ENCODE results near the gene MACROD2.
"Not testable (repeated sequence)": the region's sequence is repeated elsewhere in the genome, so short reads cannot be mapped to it uniquely, and the experiment has no call there.

Gene MACROD2

DNA sequence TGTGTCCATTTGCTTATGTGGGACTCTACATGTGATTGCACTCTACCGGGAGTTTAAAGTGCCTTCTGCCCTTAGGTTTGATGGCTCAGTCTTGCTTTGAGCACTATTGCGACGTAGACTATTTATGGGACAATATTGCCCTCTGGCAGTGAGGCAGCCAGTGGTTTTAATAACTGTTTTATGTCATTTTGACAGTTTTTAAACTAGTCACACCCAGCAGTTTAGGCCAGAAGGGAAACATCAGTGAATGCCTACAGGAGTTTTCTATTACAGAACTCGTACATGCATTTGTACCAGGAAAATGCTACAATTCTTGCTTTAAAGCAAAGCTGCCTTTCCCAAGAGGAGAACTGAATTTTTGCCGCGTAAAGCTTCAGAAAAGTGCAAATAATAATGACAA lies 1764.3 kb downstream of the MACROD2 start:
- DNase-seq = no peak

DNA sequence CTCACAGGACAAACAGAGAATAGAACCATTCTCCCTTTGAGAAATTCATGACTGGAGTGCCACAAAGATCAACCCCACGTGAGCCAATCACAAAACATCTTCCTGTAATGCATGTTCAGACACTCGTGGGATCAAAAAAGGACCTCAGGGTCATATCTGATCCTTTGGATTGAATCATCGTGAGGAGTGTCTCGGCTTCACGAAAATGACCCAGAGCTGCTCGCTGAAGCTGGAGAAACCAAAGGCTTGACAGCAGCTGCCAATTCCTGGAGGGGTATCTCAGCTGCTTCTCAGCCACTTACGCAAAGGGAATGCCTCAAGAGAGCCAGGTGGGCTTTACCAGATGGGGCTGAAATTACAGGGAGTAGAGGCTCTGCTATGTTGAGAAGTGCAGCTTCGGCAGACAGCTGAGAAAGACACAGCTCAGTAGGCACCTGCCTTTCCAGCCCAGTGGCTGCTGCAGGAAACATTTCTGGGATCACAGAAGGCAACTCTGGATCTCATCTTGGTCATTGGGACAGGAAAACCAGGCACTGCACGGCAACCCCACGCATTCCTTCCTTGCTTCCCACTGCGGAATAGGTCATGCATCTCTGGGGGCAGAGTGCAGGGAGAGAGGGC lies 1764.8 kb downstream of the MACROD2 start:
- no peak for DNase-seq

DNA sequence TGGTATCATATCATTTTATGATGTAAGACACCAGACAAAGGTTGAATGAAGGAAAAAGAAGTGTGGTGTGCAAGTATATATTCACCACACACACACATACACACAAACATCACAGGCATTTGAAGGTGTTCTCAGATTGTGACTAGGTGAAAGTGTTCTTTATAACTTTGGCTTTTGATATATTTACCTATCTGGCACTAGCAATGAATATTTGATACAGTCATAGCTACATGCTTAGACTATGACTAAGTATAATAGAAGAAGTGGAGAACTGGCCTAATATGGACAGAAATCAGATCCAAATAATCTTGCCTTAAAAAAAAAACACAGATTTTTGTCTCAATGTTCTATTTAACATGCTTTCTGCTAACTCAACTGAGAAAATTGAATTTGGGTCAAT lies 1768.0 kb downstream of the MACROD2 start:
- no peak for DNase-seq

DNA sequence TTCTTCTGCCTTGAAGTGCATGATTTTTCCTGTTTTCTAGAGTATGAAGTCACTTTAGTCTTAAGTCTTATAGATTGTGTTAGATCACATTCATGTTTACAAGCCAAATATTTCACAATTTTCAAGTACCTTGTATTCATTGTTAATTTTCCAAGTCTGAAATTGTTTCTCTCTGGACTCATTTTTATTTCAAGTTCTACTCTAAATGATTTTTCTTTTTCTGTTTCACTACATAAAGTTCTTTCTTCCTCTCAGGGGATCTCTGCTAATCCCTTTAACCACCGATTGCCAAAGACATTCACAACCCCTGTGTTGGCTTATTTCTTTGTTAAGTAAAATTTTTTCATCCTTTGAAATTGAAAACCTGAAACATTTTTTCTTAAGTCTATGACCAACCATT lies 1772.3 kb downstream of the MACROD2 start:
- no peak for DNase-seq

DNA sequence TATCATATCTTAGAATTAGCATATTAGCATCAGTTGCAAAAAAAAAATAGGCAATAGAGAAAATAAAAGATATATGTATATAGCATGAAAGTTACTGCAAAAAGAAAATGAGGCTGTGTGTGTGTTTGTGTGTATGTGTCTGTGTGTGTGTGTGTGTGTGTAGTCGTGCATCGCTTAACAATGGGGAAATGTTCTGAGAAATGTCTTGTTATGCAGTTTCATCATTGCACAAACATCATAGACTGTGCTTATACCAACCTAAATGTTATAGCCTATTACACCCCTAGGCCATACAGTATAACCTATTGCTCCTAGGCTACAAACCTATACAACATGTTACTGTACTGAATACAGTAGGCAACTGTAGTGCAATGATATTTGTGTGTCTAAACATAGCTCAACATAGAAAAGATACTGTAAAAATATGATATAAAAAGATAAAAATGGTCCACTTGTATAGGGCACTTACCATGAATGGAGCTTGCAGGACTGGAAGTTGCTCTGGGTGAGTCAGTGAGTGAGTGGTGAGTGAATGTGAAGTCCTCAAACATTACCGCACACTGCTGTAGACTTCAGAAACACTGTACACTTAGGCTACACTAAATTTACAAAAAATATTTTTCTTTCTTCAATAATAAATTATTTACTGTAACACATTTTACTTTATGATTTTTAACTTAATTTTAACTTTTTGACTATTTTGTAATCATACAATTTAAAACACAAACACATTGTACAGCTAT lies 1772.9 kb downstream of the MACROD2 start:
- DNase-seq = no peak

DNA sequence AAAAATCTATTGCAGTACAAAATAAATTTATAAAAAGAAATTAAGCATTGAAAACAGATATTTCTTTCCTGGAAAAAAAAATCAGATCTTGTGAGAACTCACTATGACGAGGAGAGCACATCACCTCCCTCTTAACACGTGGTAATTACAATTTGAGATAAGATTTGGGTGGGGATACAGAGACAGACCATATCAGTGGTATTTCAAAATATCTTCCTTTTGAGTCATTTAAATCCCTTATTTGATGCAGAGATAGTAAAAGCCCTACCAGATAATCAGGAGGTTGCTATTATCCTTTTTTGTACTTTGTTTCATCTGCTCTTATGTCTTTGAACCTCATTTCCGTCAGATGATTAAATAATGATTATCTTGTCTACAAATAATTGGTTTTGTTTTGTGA lies 1777.5 kb downstream of the MACROD2 start:
- DNase-seq = no peak

DNA sequence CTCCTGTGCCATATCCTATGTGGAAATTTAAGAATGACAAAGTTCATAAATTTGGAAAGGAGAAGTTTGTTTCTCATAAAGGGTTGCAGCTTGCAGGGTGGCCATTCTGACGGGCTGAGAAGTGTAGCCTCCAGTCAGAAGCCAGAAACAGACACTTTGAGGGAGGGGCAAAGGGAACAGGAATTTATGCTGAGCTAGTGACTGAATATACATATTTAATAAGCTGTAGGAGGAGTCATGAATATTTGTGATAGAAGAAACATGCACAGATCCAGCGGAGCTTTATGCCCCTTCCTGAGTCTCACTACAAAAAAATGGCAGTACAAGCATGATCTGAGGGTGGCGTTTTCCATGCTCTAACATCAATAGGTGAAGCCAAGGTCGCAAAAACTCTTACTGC lies 1779.6 kb downstream of the MACROD2 start:
- no peak for DNase-seq

DNA sequence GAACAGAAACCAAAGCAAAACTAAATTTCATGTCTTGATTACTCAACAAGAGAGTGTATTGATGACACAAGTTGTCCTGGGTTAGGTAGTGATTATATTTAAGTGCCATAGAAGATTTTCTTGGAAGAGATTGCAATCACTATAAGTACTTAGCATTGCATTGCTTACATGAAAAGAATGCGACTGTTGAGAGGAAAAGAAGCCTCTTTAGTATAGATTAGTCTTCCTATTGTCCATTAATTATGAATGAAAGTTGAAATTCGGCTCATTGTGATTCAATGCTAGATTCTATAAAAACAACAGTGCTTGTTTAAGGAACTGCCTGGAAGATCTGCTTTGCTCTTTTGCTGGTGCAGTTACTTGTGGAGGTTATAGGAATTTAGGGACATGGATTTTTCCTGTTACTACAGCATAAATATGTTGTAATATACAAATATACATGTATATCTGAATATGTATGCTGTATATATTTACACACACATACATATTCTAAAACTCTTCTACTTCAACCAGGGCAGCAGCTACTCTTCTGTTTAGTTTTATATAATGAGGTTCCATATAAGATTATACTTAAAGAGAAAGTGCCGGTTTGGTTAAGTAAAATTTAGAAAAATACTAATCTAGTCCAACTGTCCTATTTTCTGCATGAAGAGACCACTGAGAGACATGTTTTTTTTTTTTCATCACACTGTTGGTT lies 1781.6 kb downstream of the MACROD2 start:
- DNase-seq = no peak

DNA sequence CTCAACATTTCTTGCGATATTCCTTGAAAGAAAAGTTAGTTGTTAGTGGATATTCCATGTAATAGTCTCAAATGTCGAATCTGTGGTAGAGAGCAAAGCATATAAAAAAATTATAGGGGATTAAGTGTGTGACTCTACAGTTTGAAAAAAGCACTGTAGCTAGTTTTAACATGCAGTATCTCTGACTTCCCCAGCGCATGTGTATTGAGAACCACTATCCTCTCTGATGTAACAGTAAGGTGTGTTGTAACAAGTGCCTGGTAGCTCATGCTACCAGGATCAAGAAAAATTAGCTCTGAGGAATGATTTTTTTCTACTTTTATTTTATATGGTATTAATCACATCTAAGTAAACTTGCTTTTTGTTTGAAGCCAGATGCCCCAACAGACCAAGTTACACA lies 1788.7 kb downstream of the MACROD2 start:
- DNase-seq = no peak

DNA sequence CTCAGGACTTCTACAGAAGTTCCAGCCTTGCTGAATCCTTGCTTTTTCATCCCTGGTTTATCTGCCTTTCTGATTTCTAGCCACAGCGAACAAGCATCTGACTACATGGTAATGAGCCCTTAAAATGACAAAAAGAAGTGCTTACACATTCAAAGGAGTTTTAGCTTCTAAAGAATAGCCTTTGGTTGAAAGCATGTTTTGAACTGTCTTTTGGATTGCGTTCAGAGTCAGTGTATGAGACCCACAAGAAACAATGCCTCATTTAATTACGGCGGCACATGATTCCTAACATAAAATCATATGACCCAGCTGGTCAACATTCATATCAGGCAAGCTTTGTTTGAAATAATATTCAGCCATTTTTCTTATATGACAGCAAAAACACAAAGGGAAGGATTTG lies 1793.8 kb downstream of the MACROD2 start:
- DNase-seq = no peak

DNA sequence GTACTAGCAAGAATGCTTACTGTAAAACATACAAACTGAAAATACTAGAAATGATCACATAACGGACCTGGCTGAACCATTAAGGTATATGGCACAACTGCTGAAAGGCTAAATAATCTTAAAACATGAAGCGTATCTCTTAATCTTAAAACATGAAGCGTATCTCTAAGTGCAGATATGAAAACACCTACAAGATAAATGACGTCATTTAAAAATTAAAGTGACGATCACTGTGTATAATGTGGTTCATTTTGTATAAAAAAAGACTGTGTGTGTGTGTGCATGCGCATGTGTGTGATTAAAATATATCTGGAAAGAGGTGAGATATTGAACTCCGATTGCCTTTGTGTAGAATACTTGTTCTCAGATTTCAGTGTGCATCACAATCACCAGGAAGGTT lies 1797.5 kb downstream of the MACROD2 start:
- no peak for DNase-seq

DNA sequence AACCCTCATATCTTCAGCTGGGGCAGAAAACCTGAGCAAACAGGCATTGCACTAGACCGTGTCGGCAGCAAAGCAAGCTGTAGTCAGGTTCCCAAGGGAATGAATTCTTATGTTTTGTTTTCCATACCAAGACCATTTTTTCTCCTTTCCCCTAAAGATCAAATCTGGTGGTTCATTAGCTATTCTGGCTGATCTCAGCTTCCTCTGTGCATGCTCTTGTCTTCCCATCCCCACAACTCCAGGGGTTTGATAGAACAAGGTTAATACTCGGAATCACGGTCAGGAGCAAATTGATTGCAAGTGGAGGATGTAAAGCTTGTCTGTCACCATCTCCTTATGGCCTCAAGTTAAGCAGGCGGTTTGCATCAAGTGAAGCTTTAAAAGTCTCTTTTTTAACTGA lies 1799.1 kb downstream of the MACROD2 start:
- DNase-seq = no peak

DNA sequence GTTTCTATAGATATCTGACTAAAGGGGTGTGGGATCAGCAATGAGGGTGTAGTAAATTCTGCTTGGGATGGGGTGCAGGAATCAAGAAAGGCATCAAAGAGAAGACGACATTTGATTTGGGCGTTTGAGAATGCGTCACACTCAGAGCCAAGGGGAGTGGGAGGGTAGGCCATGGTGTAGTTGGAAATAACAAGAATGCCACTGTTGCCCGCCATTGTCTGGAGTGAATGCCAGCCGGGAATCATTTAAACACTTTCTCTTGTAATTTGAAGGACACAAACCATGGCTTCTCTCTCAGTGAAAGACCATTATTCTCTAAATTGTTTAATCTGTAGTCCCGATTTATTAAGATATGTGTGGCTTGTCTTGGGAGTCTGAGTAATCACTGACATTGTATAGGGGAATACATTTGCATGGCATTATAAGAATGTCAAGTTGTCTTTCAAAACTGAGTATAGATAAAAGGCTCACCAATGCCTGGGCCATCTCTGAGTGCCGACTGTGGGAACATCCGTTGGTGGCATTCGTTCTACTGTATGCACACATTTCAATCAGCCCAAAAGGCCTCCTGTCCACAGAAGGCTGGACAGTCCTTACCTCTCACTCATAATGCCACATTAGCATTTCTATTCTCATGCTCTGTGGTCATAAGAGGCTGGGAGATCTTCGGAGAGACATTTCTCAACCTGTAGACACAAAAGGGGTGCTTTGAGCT lies 1800.1 kb downstream of the MACROD2 start:
- no peak for DNase-seq

DNA sequence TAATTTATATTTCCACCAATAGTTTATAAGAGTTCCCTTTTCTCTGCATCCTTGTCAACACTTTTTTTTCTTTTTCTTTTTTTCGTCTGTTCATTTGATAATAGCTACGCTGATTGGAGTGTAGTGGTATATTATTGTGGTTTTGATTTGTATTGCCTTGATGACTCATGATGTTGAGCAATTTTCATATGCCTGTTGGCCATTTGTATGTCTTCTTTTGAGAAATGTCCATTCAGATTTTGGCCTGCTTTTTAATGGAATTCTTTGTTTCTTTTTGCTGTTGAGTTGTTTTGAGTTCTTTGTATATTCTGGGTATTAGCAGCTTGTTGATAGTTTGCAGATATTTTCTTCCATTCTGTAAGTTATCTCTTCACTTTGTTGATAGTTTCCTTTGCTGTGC lies 1804.6 kb downstream of the MACROD2 start:
- no peak for DNase-seq

DNA sequence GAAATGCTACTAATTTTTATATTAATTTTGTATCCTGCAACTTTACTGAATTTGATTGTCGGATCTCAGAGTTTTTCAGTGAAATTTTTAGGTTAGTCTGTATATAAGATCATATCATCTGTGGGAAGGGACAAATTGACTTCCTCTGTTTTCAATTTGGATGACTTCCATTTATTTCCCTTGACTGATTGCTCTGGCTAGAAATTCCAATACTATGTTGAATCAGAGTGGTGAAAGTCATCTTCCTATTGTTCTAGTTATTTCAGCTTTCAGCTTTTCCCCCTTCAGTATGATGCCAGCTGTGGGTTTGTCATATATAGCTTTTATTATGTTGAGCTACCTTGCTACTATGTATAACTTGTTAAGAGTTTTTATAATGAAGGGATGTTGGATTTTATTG lies 1806.7 kb downstream of the MACROD2 start:
- no peak for DNase-seq

DNA sequence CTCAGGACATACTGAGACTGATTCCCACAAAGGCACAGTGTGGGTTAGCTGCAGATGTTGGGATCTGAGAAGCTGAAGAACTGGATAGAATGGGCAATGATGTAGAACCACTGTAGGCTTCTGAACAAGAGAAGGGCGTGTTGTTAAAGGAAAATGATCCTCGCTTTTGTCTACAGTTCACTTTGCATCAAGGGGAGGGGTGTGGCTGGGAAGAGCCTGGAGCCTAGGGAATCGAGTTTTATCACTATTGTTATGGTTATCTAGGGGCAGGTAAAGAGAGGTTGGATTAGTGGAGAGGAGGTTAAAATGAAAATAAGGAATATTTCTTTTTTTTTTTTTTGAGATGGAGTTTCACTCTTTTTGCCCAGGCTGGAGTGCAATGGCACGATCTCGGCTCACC lies 1809.8 kb downstream of the MACROD2 start:
- no peak for DNase-seq

DNA sequence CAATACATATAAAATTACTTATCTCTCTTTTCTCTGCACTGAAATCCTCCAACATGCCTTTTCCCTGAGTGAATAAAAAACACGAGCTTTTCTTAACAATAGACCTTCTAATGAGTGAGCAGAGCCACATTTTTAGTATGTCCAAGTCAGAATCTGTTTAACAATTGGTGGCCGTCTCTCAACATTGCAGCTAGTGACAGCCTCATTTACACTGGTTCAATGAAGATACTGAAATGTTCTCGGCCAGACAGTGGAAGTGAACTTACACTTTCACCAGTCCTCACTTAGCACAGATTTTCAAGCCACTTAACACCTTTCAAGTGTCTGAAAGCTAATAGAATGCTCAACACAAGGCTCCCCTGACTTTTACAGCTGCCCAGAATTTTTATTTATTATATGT lies 1810.8 kb downstream of the MACROD2 start:
- no peak for DNase-seq

DNA sequence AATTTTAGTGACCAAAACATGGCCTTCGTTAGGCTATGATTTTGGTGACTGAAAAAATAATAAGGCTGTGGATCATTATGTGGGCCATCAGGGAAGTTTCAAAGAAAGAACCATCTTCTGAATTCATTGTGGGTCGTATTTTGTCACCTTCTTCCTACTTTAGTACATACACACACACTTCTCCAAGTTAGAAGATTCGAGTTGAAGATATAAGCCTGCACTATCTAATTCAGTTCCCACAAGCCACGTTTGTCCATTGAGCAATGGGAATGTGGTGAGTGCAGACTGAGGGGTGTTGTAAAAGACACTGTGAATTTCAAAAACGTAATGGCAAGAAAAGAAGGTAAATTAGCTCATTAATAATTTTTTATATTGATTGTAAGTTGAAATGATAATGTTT lies 1812.0 kb downstream of the MACROD2 start:
- no peak for DNase-seq

DNA sequence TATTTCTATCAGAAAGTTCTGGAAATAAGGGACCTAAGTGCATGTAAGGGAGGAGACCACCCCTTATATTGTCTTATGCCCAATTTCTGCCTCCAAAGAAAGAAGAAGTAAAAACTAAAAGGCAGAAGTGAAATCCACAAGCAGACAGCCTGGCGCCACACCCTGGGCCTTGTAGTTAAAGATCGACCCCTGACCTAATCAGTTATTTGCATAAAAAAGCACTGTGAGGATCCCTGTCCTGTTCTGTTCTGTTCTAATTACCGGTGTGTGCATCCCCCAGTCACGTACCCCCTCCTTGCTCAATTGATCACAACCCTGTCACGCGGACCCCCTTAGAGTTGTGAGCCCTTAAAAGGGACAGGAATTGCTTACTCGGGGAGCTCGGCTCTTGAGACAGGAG lies 1812.5 kb downstream of the MACROD2 start:
- DNase-seq = not testable (repeated sequence)

DNA sequence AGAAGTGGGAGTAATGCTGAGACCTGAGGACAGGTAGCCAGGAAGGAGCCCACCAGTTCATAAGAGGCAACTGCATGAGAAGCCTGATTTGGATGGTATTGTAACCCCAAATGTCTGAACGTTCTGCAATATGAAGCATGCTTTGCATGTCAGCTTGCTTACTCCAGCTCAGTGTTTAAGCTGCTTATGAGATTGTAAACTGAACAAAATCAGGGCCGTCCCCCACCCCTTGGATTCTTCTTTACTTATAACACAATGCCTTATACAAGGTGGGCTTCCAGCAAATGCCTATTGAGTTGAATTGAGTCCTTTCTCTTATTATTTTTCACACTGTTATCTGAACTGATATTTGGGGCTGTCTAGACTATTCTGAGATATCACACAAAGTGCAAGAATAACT lies 1816.6 kb downstream of the MACROD2 start:
- no peak for DNase-seq

DNA sequence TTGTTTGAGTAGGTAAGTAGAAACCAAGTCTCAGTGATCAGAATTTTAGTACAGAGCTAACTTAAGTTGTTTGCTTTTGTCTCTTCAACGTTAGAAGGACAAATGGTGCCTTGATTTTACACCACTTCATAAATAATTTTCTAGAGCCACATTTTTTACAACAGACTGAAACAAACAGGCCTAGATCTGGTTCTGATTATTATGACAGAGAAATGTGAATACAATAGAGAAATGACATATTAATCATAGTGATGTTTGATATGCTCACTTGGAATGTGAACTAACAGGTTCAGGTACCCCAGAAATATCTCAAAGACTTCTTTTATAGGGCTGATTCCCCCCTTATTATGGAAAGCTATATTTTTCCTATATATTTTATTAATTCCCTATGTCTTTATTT lies 1817.4 kb downstream of the MACROD2 start:
- no peak for DNase-seq

DNA sequence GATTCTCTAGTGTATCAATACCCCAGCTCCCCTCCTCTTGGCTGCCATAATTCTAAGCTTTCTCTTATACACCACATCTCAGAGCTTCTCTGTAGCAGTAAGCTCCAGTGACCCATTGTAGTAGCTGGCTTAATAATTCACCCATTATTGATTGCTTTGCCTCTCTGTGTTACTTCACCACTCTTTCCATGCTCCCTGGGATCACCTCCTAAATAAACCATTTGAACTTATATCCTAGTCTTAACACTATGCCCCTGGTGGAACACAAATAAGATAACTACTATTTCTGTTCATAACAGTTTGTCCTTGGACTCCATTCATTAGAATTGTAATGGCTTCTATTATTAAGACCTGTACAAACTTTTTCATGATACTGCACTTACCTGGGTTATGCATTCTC lies 1819.0 kb downstream of the MACROD2 start:
- no peak for DNase-seq

DNA sequence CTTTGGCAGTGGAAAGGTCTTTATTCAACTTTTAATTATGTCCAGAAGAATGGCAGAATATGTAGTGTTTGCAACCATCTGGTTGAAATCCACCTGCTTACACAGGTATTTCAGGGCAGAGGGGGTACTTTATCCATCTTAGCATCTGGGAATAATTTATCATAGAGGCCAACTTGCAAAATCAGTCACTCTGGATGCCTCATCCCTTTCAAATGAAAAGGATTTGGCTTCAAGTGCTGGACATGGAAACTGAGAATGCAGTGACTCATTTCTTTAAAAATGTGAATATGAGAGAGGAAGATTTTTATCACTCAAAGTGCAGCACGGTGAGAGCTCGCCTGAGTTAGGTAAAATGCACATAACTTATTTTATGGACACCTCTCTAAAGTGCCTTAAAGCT lies 1819.6 kb downstream of the MACROD2 start:
- DNase-seq = no peak

DNA sequence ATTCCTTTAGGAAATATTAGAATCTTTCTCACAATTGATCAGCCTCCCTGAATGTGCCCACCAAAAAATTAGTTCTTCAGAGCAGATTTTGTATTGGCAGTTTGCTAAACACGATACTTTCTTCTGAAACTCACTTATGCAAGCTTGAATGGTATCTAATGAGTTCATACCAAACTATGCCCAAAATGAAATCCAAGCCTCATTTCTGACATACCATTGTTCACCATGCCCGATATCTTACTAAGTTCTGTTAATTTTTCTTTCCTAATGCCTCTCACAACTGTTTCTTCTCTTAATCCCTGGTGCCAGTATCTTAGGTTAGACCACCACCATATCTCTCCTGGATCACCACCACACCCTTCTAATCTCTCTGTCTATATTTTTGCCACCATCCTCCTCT lies 1822.0 kb downstream of the MACROD2 start:
- DNase-seq = no peak
